Keratinocyte (primary cell): ENCODE data around the gene DISC1. TPM values are rescaled to one million over a fixed set of nuclear protein-coding genes. Genes with fewer than 3 reads are reported as not detected.
"Not testable (repeated sequence)": the region's sequence is repeated elsewhere in the genome, so short reads cannot be mapped to it uniquely, and the experiment has no call there.

Source experiments
- DNase-seq: peaks from one replicate; pipeline ENCODE4 v3.0.0-alpha.2; 2011; ENCODE audit warnings: low read depth, missing footprints, low spot score
- FAIRE-seq: peaks from 2 replicates; lab custom pipeline; 2011; peaks lifted over from hg19 to GRCh38; lab: Jason Lieb, UNC
- H2AFZ ChIP-seq: 2 replicates; pipeline ENCODE4 v1.6.0; 2012; ENCODE audit warnings: low read length, control low read depth, inconsistent platforms; ENCODE audit not compliant: control insufficient read depth
- H3K27ac ChIP-seq: 2 replicates; pipeline ENCODE4 v1.5.1; 2011; ENCODE audit warnings: low read length; ENCODE audit not compliant: control insufficient read depth, insufficient read depth
- H3K27me3 ChIP-seq: 3 replicates; pipeline ENCODE4 v1.6.0; 2011; ENCODE audit warnings: low read length; ENCODE audit not compliant: control insufficient read depth, insufficient read depth; ENCODE audit errors: extremely low read depth
- H3K36me3 ChIP-seq, 2 experiments: 2 replicates in 1 of 2; 3 replicates in 1 of 2; pipeline ENCODE4 v1.5.1; 2011; ENCODE audit warnings: low read length in 2 of 2, mild to moderate bottlenecking in 1 of 2; ENCODE audit not compliant: control insufficient read depth in 2 of 2, insufficient read depth in 2 of 2; ENCODE audit errors: extremely low read depth in 1 of 2
- H3K4me1 ChIP-seq: 3 replicates; pipeline ENCODE4 v1.5.1; 2011; ENCODE audit warnings: low read length; ENCODE audit not compliant: control insufficient read depth, insufficient read depth; ENCODE audit errors: extremely low read depth
- H3K4me2 ChIP-seq: 3 replicates; pipeline ENCODE4 v1.6.0; 2011; ENCODE audit warnings: low read depth, low read length; ENCODE audit not compliant: control insufficient read depth, insufficient read depth; ENCODE audit errors: extremely low read depth
- H3K4me3 ChIP-seq, 3 experiments: fragments of 200-600 bp in 1 of 3; sonication (generic) in 1 of 3; 2 replicates in 2 of 3; 3 replicates in 1 of 3; pipeline ENCODE4 v1.5.1; 2011 to 2016; ENCODE audit warnings: low read length in 3 of 3, mild to moderate bottlenecking in 3 of 3, control low read depth in 2 of 3, inconsistent platforms in 1 of 3, low read depth in 1 of 3, mixed read lengths in 1 of 3, mixed run types in 1 of 3, moderate library complexity in 1 of 3; ENCODE audit not compliant: control insufficient read depth in 2 of 3, insufficient read depth in 2 of 3; ENCODE audit errors: extremely low read depth in 1 of 3
- H3K79me2 ChIP-seq: 2 replicates; pipeline ENCODE4 v1.6.0; 2012; ENCODE audit warnings: low read length; ENCODE audit not compliant: control insufficient read depth, insufficient read depth
- H3K9ac ChIP-seq: 3 replicates; pipeline ENCODE4 v1.6.0; 2011; ENCODE audit warnings: low read length; ENCODE audit not compliant: control insufficient read depth, insufficient read depth; ENCODE audit errors: extremely low read depth
- H3K9me1 ChIP-seq: 3 replicates; pipeline ENCODE4 v1.6.0; 2011; ENCODE audit warnings: low read length; ENCODE audit not compliant: control insufficient read depth, insufficient read depth; ENCODE audit errors: extremely low read depth
- H3K9me3 ChIP-seq: 2 replicates; pipeline ENCODE4 v1.5.1; 2012; ENCODE audit warnings: low read depth, low read length; ENCODE audit not compliant: control insufficient read depth
- H4K20me1 ChIP-seq: 3 replicates; pipeline ENCODE4 v1.6.0; 2011; ENCODE audit warnings: low read length; ENCODE audit not compliant: control insufficient read depth, insufficient read depth; ENCODE audit errors: extremely low read depth
- CTCF ChIP-seq, 3 experiments: IDR thresholded peaks in 1 of 3; conservative IDR thresholded peaks in 1 of 3; optimal IDR thresholded peaks in 1 of 3; 2 replicates in 2 of 3; 3 replicates in 1 of 3; pipeline versions ENCODE3 to v1.5.1; 2011; ENCODE audit warnings: low read length in 3 of 3, mild to moderate bottlenecking in 3 of 3, moderate library complexity in 2 of 3, control low read depth in 1 of 3, inconsistent platforms in 1 of 3; ENCODE audit not compliant: insufficient read depth in 2 of 3; ENCODE audit errors: extremely low read depth in 1 of 3
- EZH2 ChIP-seq: IDR thresholded peaks from one replicate; pipeline ENCODE4 v1.6.1; 2012; ENCODE audit warnings: inconsistent platforms, mild to moderate bottlenecking, low read length, moderate library complexity
- dilution Hi-C: fragments of 300-500 bp; cut with MboI; formaldehyde crosslinking; loops from one replicate; pipeline ENCODE4 v1.7.0; 2020; ENCODE audit warnings: low sequenced_read_pairs; ENCODE audit not compliant: extremely low pct_ligation_motif_present
- polyA plus RNA-seq, 5 experiments: library from polyadenylated mRNA; depleted of rRNA in 3 of 5; stranded (reverse) in 3 of 5; stranded (forward) in 1 of 5; unstranded in 1 of 5; fragments of >200 nt; gene quantifications; 1 replicate in 1 of 5; 2 replicates in 3 of 5; 3 replicates in 1 of 5; pipeline versions ENCODE4 v1.2.1 to v1.2.3, GENCODE V29; 2011 to 2012; ENCODE audit warnings: missing spikeins in 2 of 5, low read depth in 1 of 5, low replicate concordance in 1 of 5

DISC1 gene
- polyA plus RNA-seq, 1 donor (not counting 4 experiments of a cell fraction or from before 2014, with no cell fraction given) = 0.47 TPM

GRCh38 chr1:231779081-231779480 is 152.5 kb downstream of the DISC1 start:
- H3K4me3 ChIP-seq = no peak overlapping the region
- H3K9me3 ChIP-seq = no peaks in the 10 kb centered on the region
- no peak overlapping the region for H3K9ac ChIP-seq
- DNase-seq (no peak), FAIRE-seq (no peak)
- H2AFZ ChIP-seq = no peak overlapping the region
- dilution Hi-C loops = no loop called here
- TF ChIP-seq CTCF (optimal IDR thresholded peaks at IDR 0.05 in 1 of 3, IDR thresholded peaks at IDR 0.05 in 1 of 3, conservative IDR thresholded peaks at IDR 0.05 in 1 of 3; ENCODE audit: extremely low read depth in 1 of 3, insufficient read depth in 2 of 3, low read length in 3 of 3) = no peak
- peaks cover 3% of the 10 kb centered on the region for H3K4me1 ChIP-seq
- no peaks in the 10 kb centered on the region for H3K79me2 ChIP-seq
- H3K4me2 ChIP-seq = no peak overlapping the region
- H4K20me1 ChIP-seq = no peaks in the 10 kb centered on the region
- no peaks in the 10 kb centered on the region for H3K36me3 ChIP-seq
- H3K9me1 ChIP-seq = no peaks in the 10 kb centered on the region
- H3K27me3 ChIP-seq = no peaks in the 10 kb centered on the region
- H3K27ac ChIP-seq = no peak overlapping the region

GRCh38 chr1:231781892-231782291 is 155.3 kb downstream of the DISC1 start:
- no peaks in the 10 kb centered on the region for H3K36me3 ChIP-seq
- dilution Hi-C loops = no loop called here
- no peak for DNase-seq

GRCh38 chr1:231785073-231785472 is 158.5 kb downstream of the DISC1 start:
- H3K27me3 ChIP-seq, H3K36me3 ChIP-seq, DNase-seq, H3K4me1 ChIP-seq, H3K4me3 ChIP-seq, H3K27ac ChIP-seq, H3K79me2 ChIP-seq, FAIRE-seq, dilution Hi-C loops, H3K4me2 ChIP-seq, H3K9ac ChIP-seq, H3K9me1 ChIP-seq, H3K9me3 ChIP-seq, H4K20me1 ChIP-seq, H2AFZ ChIP-seq: not testable (repeated sequence)

More at GRCh38 chr1:231781892-231782291, 155.3 kb downstream of the DISC1 start:
- Histone ChIP-seq H3K4me3 (no peak overlapping the region), H3K4me1 (peaks cover 3% of the 10 kb centered on the region), H2AFZ (no peak overlapping the region), H3K79me2 (no peaks in the 10 kb centered on the region), H3K27me3 (no peaks in the 10 kb centered on the region), H3K9ac (no peak overlapping the region), H4K20me1 (no peaks in the 10 kb centered on the region), H3K27ac (no peak overlapping the region), H3K4me2 (no peak overlapping the region), H3K9me3 (no peaks in the 10 kb centered on the region), H3K9me1 (no peaks in the 10 kb centered on the region)
- TF ChIP-seq EZH2 (no peak), CTCF (optimal IDR thresholded peaks at IDR 0.05 in 1 of 3, IDR thresholded peaks at IDR 0.05 in 1 of 3, conservative IDR thresholded peaks at IDR 0.05 in 1 of 3; ENCODE audit: extremely low read depth in 1 of 3, insufficient read depth in 2 of 3, low read length in 3 of 3) (no peak)
- no peak for FAIRE-seq
